ENCODE data around the gene GNG11. TPM values are rescaled to one million over a fixed set of nuclear protein-coding genes. Genes with fewer than 3 reads are reported as not detected.

The GNG11 gene
- total RNA-seq: 1 to 10 TPM; 1.3 to 3.1 TPM
- 11.1 TPM for polyA plus RNA-seq (2013, experiment 1 of 2)
- 15.6 TPM for polyA plus RNA-seq (2013, experiment 2 of 2)
- long read RNA-seq, experiment 1, transcript GNG11-201 (2 exons, 3,055 nt): major isoform, 7 of 7 reads
- long read RNA-seq, experiment 1, partial matches to known transcripts: 0 of 7 reads
- long read RNA-seq, experiment 1, other reads (novel, unspliced or antisense): 0 of 7 reads
- long read RNA-seq, experiment 2, transcript GNG11-201 (2 exons, 3,055 nt): major isoform, 8 of 8 reads
- long read RNA-seq, experiment 2, partial matches to known transcripts: 0 of 8 reads
- long read RNA-seq, experiment 2, other reads (novel, unspliced or antisense): 0 of 8 reads
- long read RNA-seq, experiment 3, transcript GNG11-201 (2 exons, 3,055 nt): major isoform, 6 of 6 reads
- long read RNA-seq, experiment 3, partial matches to known transcripts: 0 of 6 reads
- long read RNA-seq, experiment 3, other reads (novel, unspliced or antisense): 0 of 6 reads
- long read RNA-seq, experiment 4, transcript GNG11-201 (2 exons, 3,055 nt): major isoform, 52 of 52 reads
- long read RNA-seq, experiment 4, partial matches to known transcripts: 0 of 52 reads
- long read RNA-seq, experiment 4, other reads (novel, unspliced or antisense): 0 of 52 reads

GRCh38 chr7:93921607-93922566 is at the start of gene GNG11:
GNG11 (plus strand) TSS chr7:93921735; CDS start chr7:93922138, 403 bp downstream.
- Mint-ChIP-seq H3K27me3 (ENCODE audit: insufficient read depth) (peaks cover 5% of the 10 kb centered on the region), H3K9me3 (no peaks in the 10 kb centered on the region), H3K27ac (peak within 1 kb of the TSS; percentile 48), H3K36me3 (ENCODE audit: low read depth) (no peaks in the 10 kb centered on the region), H3K4me3 (peak within 1 kb of the TSS; percentile 67), H3K4me1 (peaks cover 10% of the 10 kb centered on the region)
- H3K27me3 ChIP-seq (ENCODE audit: control insufficient read depth, insufficient read depth, low read length, poor library complexity, severe bottlenecking): no peaks in the 10 kb centered on the region
- peak within 1 kb of the TSS; percentile 78 for H3K4me3 ChIP-seq (ENCODE audit: low read length)
- peak within 1 kb of the TSS; percentile 77 for H3K27ac ChIP-seq (ENCODE audit: low read depth, low read length)
- TF ChIP-seq CTCF (conservative IDR thresholded peaks at IDR 0.05): peak; percentile 26
- H3K4me1 ChIP-seq (ENCODE audit: control insufficient read depth, insufficient read depth, low read length): no peaks in the 10 kb centered on the region
- 2 to 11% methylated on average over 15 to 39 of the region's 39 CpGs for WGBS, 2 experiments (ENCODE audit: insufficient coverage in 1 of 2, insufficient read length in 1 of 2)
- H3K9me3 ChIP-seq (ENCODE audit: control insufficient read depth, low read length): no peaks in the 10 kb centered on the region
- peak within 1 kb of the TSS; percentile 9 for H3K9ac ChIP-seq (ENCODE audit: extremely low read depth, low read length, poor library complexity, severe bottlenecking)
- no peaks in the 10 kb centered on the region for H3K36me3 ChIP-seq (ENCODE audit: control insufficient read depth, insufficient read depth, low read length)
- DNase-seq: peak; percentile 84

GRCh38 chr7:93873998-93874574 is 47.4 kb upstream of the GNG11 start:
- Histone ChIP-seq H3K9ac (ENCODE audit: extremely low read depth, low read length, poor library complexity, severe bottlenecking) (no peak overlapping the region), H3K36me3 (ENCODE audit: control insufficient read depth, insufficient read depth, low read length) (no peaks in the 10 kb centered on the region), H3K4me3 (ENCODE audit: low read length) (no peak overlapping the region), H3K27ac (ENCODE audit: low read depth, low read length) (no peak overlapping the region), H3K27me3 (ENCODE audit: control insufficient read depth, insufficient read depth, low read length, poor library complexity, severe bottlenecking) (no peaks in the 10 kb centered on the region), H3K9me3 (ENCODE audit: control insufficient read depth, low read length) (peaks cover 8% of the 10 kb centered on the region), H3K4me1 (ENCODE audit: control insufficient read depth, insufficient read depth, low read length) (no peaks in the 10 kb centered on the region)
- Mint-ChIP-seq H3K4me1 (no peaks in the 10 kb centered on the region), H3K27ac (no peak overlapping the region), H3K27me3 (ENCODE audit: insufficient read depth) (no peaks in the 10 kb centered on the region), H3K36me3 (ENCODE audit: low read depth) (no peaks in the 10 kb centered on the region), H3K9me3 (peaks cover 10% of the 10 kb centered on the region), H3K4me3 (no peak overlapping the region)
- peak; percentile 53 for DNase-seq
- 75 to 91% methylated on average over 1 of the region's 1 CpG for WGBS, 2 experiments (ENCODE audit: insufficient coverage in 1 of 2, insufficient read length in 1 of 2)
- TF ChIP-seq CTCF (conservative IDR thresholded peaks at IDR 0.05): no peak

GRCh38 chr7:93877742-93878141 is 43.8 kb upstream of the GNG11 start:
- TF ChIP-seq CTCF (conservative IDR thresholded peaks at IDR 0.05): no peak
- Mint-ChIP-seq H3K36me3 (ENCODE audit: low read depth) (no peaks in the 10 kb centered on the region), H3K4me1 (no peaks in the 10 kb centered on the region), H3K9me3 (peaks cover 14% of the 10 kb centered on the region), H3K4me3 (no peak overlapping the region), H3K27ac (no peak overlapping the region), H3K27me3 (ENCODE audit: insufficient read depth) (peaks cover 2% of the 10 kb centered on the region)
- 97 to 100% methylated on average over 1 to 3 of the region's 3 CpGs for WGBS, 2 experiments (ENCODE audit: insufficient coverage in 1 of 2, insufficient read length in 1 of 2)
- DNase-seq: no peak
- no peak overlapping the region for H3K27ac ChIP-seq (ENCODE audit: low read depth, low read length)
- no peaks in the 10 kb centered on the region for H3K27me3 ChIP-seq (ENCODE audit: control insufficient read depth, insufficient read depth, low read length, poor library complexity, severe bottlenecking)
- H3K36me3 ChIP-seq (ENCODE audit: control insufficient read depth, insufficient read depth, low read length): no peaks in the 10 kb centered on the region
- no peaks in the 10 kb centered on the region for H3K4me1 ChIP-seq (ENCODE audit: control insufficient read depth, insufficient read depth, low read length)
- H3K9ac ChIP-seq (ENCODE audit: extremely low read depth, low read length, poor library complexity, severe bottlenecking): no peak overlapping the region
- H3K4me3 ChIP-seq (ENCODE audit: low read length): no peak overlapping the region
- H3K9me3 ChIP-seq (ENCODE audit: control insufficient read depth, low read length): peaks cover 17% of the 10 kb centered on the region

Data from endodermal cell (in vitro differentiated cells).